Transverse colon (tissue), 4 donors: ENCODE measurements around the gene KLHL29.

ENCODE experiments used
- CTCF ChIP-seq, 5 experiments: fragments of 200-600 bp in 3 of 5; fragments of 450-650 bp in 2 of 5; sonication (generic) in 3 of 5; IDR thresholded peaks; 1 replicate in 2 of 5; 2 replicates in 3 of 5; pipeline ENCODE4 v1.5.1; 2016 to 2017; ENCODE audit warnings: antibody characterized with exemption in 5 of 5, inconsistent platforms in 3 of 5, mild to moderate bottlenecking in 2 of 5, moderate library complexity in 1 of 5
- EP300 ChIP-seq: sonication (generic); formaldehyde crosslinking; IDR thresholded peaks from one replicate; pipeline ENCODE4 v1.6.1; 2017; ENCODE audit warnings: antibody characterized with exemption, low read depth
- POLR2A ChIP-seq: fragments of 450-650 bp; IDR thresholded peaks from one replicate; pipeline ENCODE4 v1.6.1; 2016; ENCODE audit warnings: antibody characterized with exemption, mild to moderate bottlenecking, moderate library complexity
- POLR2AphosphoS5 ChIP-seq, 3 donors: sonication (generic); formaldehyde crosslinking; IDR thresholded peaks; one replicate each; pipeline ENCODE4 v1.6.1; 2016; ENCODE audit warnings: antibody characterized with exemption in 3 of 3

- TF ChIP-seq EP300, result no peak
- no peak for TF ChIP-seq CTCF (IDR thresholded peaks at IDR 0.05)
- no peak for TF ChIP-seq POLR2A
- TF ChIP-seq POLR2AphosphoS5 (IDR thresholded peaks at IDR 0.05), result no peak
Observed at GRCh38 chr2:23541503-23542229, 156.7 kb downstream of the KLHL29 start.
